ENCODE measurements around the gene SLC25A39.
A peak's percentile ranks its signal among the peaks of the same experiment; 100 is the strongest.

Gene SLC25A39

DNA sequence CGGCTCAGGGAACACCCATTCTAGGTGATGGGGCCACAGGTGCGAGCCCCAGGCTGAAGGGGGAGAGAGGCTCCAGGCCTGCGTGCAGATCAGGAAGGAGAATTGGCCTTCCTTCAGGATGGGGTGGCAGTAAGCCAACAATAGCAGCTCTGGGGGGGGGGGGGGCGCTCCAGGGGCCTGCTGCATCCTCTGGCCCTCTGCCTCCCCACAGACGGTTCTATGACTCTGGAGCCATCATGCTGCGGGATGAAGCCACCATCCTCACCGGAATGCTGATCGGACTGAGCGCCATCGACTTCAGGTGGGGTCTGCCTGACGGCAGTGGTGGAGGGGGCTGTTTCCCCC is 10.1 kb downstream of the SLC25A39 start:
- DNase-seq (ENCODE audit: low read depth, low spot score): no peak

DNA sequence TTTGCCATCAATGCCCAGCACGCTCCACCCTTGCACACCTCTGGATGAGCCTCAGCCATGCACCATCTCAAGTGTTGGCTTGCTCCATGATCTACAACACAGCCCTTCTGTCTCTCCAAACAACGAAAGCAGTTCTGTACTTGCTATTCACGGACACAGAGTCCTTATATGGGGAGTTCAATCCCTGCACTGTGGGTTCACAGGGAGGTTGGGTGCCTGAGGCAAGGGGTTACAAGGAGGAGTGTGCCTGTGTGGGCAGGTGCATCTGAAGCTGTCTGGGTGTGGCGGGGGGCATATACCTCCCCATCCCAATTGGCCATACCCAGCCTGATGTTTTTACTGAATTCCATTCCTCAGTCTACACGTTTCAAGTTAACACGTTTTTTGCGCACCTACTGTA is 10.6 kb downstream of the SLC25A39 start:
- no peak for DNase-seq (ENCODE audit: low read depth, low spot score)

DNA sequence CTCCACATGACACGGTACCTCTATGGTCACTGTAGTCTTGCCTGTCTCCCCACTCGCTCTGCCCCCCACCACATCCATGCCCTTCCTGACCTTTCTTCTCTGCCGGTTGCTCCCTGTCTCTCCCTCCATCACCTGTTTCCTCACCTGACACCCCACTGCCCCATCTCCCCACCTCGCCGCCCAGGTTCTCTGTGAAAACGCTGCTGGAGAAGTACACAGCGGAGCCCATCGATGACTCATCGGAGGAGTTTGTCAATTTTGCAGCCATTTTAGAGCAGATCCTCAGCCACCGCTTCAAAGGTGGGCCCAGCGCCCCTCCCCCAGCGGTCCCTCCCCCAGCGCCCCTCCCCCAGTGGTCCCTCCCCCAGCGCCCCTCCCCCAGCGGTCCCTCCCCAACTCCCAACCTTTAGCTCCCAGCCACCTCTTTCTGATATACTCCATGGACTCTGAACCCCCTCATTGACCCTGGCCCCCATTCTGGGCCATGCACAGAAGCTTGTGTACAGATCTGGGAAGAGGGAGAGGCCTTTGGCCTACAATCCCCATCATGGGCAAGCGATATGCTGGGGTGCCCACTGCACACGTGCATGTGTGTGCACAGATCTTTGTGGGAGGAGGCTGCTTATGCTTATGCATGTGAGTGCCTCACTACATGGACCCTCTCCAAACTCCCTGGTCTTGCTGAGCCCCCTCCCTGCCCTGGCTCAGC is 12.1 kb downstream of the SLC25A39 start:
- DNase-seq (ENCODE audit: low read depth, low spot score): no peak

DNA sequence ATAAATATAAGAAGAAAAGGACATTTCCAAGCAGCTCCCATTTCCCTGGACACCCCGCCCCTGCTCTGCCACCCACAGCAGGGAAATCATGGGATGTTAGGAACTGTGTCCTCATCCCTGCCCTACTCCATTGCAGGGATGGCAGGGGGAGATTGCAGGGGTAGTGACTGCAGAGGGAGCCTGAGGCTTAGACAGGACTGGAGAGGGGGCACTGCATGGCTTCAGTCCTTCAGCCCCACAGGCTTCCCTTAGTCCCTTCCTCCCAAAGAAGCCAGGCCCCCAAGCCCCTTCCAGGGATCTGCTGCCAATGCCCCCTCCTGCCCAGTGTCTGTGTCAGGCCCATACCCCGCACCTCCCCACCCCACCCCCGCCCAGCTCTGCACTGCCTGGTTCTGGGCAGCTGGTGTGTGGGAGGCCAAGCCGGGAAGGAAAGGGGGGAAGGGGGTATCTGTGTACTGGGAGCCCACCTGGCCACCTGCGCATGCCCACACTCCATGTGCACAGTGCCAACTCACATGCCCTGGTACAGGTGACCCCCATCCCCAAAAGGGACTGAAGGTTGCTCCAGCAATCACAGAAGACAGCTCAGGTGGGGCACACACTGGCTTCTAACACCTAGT is 13.0 kb downstream of the SLC25A39 start:
- no peak for DNase-seq (ENCODE audit: low read depth, low spot score)

DNA sequence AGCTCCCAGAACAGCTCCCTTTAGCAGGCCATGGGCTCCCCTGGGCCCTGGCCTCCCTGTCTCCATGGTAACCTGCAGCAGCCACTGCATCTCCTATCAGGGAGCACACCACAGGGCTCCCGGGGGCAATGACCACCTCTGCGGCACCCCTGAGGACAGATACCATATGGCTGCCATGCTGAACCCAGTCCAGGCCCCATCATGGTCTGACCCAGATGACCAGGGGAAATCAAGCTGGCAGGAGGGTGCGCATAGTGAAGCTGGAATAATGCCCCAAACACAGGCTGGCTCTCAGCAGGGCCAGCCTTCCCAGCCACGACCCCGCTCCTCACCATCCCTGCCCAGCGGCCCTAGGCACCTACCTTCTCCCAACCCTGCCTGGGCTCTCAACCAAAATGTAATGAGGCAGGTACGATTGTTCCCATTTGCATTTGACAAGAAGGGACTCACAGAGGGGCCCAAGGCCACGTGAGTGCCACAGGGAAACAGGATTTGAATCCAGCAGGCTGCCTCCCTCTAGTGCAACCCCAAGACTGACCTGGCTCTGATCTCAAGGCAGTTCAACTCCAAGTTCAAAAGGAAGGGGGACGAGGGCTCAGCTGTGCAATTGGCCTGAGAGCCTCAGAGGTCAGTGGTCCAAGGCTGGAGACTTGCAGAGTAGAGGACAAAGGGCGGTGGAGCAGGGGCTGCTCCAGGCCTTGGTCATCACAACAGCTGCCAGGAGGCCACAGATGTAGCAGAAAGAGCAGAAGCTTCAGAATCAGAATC is 13.8 kb downstream of the SLC25A39 start:
- no peak for DNase-seq (ENCODE audit: low read depth, low spot score)

DNA sequence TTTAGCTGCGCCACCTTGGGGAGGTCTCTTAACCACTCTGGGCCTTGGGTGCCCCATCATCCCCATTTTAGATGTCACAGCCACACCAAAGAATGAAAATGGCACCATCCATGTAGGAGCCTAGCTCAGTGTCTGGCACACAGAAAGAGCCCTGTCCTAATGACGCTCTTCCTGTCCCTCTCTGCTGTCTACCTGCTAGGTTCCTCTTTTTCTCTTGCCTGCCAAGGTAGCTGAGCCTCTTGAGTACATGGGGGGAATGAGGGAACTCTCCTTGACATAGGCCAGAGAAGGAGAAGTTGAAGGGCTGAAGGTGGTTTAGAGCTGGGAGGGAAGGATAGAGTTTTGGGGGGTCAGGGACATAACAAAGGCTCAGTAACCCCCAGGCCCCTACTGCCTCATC is 14.4 kb downstream of the SLC25A39 start:
- no peak for DNase-seq (ENCODE audit: low read depth, low spot score)

DNA sequence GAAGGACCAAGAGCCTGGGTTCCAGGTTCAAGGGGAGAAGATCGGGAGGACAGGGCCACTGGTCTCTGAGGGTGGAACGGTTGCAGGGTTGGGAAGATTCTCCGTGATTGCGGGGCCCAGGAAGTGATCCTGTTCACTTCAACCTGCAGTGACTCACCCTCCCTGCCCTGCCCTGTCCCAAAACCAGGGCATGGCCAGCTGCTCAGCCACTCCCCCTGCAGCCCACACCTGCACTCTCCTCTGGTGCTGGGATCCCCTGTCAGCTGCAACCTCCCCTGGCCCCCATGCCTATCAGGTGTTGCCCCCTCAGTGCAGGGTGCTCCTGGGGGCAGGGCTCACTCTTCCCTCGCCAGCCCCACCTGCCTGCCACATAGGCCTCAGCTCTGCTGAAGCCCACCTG is 15.2 kb downstream of the SLC25A39 start:
- no peak for DNase-seq (ENCODE audit: low read depth, low spot score)

DNA sequence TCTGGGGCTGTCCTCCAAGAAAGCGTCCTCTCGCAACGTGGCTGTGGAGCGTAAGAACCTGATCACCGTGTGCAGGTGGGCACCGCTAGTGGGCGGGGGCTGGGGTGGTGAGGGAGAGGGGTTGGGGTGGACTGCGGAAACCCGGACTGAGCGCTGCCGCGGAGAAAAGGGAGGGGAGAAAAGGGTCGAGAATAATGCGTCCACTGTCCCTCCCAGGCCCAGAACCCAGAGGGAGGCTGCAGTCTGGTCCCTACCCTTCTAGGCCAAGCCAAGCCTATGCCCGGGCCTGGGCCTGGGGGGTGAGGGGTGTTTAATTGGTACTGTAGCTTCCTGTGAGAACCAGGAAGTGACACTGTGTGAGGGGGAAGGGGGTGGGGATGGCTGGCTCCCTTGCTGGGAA is 15.8 kb downstream of the SLC25A39 start:
- DNase-seq (ENCODE audit: low read depth, low spot score): no peak

DNA sequence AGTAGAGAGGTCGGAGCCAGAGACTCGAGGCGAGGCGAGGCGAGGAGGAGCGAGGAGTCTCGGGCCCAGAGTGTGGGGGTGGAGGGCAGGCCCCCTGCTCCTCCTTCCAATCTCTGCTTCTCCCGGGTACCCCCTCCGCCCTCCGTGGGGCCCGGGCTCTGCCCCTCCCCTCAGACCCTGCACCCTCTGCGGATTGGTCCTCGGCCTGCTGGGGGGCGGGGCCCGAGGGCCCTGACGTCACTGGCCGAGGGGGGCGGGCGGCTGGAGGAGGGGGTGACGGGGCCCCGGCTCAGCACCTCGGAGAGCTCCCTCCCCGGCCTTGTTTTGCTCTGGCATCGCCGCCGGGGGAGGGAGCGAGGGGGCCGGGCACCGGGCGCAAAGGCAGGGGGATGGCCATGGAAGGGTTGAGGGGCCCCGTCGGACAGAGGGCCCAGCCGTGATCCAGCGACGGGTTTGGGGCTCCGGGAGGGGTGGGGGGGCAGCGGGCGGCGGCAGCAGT is 16.3 kb downstream of the SLC25A39 start, which contains the start of gene RUNDC3A:
Gene RUNDC3A, plus strand, starts transcription at position 282 of the 499 bp plus-strand sequence. CDS start 232 bp downstream, outside the sequence.
- DNase-seq (ENCODE audit: low read depth, low spot score): no peak

DNA sequence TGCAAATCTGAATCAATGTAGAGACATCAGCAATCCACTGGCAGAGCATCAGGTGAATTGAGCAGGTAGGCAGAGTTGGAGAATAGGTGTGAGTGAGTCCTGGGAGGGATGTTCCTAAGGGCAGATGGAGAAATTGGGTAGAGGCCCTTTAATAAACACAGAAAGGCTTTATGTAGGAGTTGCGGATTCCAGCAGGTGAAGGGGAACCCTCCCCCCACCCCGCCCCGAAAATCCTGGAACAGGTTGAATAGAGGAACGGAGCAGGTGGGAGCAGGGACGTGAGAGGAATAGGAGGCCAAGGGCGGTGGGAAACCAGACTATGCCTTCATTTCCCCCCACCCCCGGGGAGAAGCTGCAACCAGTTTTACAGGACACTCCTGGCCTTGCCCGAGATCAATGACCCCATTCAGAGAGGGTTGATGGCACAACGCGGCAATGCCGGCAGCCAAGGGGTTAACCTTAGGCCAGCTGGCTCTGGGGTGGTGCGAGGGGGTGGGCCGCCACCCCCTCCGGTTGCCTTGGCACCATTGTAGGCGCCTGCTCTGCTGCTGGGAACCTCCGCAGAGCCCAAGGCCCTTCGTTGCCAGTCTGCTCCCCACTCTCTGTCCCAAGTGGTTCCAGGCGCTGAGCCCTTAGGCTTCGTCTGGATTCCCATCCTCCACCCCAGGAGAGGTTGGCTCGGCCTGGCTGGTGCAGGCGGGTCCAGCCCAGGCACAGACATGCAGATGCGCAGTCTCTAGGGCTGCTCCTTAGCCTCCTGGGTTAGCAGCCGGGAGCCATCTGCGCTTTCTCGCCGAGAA is 17.0 kb downstream of the SLC25A39 start:
- no peak for DNase-seq (ENCODE audit: low read depth, low spot score)

DNA sequence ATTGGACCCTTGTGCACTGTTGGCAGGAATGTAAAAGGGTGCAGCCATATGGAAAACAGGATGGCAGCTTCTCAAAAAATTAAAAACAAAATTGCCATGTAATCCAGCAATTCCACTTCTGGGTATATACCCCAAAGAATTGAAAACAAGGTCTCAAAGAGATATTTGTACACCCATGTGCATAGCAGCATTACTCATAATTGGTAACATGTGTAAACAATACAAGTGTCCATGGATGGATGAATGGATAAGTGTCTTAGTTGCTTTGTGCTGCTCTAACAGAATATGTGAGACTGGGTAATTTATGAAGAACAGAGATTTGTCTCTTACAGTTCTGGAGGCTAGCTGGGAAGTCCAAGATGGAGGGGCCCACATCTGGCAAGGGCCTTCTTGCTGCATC is 20.0 kb downstream of the SLC25A39 start:
- DNase-seq (ENCODE audit: low read depth, low spot score): no peak

DNA sequence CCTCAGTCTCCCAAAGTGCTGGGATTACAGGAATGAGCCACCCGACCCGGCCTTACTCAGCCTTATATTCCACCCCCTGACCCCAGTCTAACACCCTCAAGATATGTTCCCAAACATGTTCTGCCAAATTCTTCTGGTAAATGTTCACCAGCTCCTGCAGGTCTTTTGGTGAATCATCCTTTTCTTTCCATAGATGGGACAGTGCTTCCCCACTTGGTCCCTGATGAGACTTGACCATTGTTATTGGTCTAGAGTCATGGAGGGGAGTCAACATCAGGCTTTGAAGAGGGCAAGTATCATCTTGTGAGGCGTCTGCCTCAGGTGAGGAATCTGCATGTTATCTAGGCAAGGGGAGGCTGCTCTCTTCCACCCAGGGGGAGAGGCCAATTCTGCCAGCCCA is 26.6 kb downstream of the SLC25A39 start:
- DNase-seq (ENCODE audit: low read depth, low spot score): no peak

DNA sequence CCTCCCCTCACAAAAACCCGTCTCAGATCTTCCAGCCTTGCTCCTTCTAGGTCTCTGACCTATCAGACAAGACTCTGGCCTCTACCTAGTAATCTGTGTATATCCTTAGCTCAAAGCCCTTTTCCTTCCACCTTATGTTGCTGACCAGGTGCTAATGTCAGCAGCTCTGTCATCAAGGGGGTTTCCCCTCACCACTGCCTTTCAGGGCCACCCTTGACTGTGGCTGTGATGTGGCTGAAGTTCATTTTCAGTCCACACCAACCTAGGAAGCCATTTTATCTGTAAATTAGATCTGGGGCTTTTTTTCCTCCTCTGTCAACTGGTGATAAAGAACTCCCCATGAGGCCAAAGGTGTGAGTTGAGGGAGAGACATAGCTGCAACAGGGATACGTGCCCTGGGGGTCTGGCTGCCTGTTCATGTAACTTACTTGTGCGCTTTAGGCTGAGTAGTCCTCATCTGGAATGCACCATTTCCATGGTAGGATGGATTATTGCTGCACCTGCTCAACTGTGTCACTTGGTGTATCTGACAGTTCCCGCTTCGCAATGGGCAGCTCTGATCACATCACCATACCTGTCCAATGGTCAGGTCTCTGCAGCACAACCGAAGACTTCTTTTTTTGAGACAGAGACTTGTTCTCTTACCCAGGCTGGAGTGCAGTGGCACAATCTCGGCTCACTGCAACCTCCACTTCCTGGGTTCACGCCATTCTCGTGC is 31.0 kb downstream of the SLC25A39 start:
- no peak for DNase-seq (ENCODE audit: low read depth, low spot score)

DNA sequence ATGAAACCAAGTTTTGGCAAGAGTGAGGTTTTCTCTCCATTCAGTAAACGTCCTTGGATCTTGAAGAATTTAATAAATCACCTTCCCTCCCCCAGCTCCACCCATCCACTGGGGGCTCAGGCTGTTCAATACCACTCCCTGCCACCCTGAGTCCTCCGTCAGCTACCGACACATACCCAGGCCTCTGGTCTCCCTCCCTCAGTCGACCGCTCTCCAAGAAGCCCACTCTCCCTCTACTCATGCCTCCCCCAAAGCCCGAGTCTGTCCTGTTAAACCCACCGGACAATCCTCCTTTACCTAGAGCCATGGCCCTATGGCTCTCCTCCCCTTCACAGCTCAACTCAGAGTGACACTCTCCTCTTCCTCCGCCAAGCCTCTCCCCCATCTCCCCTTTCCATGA is 37.0 kb downstream of the SLC25A39 start:
- no peak for DNase-seq (ENCODE audit: low read depth, low spot score)

DNA sequence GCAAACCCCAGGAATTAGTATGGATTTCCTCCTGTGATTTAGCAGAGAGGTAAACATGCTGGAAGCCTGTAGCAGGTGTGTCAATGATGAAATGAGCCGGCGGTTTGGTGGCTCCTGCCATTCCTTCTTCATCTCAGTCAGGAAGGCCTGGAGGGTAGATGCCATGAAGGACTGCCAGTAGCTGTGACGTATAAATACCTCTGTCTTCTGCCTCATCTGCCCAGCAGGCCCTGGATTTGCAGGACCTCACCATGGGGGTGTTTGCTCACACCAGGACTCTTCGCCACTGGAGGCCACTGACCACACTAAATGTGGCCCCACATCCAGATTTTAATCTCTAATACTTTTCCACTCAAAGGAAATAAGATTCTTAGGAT is 40.6 kb downstream of the SLC25A39 start:
- no peak for DNase-seq (ENCODE audit: low read depth, low spot score)

DNA sequence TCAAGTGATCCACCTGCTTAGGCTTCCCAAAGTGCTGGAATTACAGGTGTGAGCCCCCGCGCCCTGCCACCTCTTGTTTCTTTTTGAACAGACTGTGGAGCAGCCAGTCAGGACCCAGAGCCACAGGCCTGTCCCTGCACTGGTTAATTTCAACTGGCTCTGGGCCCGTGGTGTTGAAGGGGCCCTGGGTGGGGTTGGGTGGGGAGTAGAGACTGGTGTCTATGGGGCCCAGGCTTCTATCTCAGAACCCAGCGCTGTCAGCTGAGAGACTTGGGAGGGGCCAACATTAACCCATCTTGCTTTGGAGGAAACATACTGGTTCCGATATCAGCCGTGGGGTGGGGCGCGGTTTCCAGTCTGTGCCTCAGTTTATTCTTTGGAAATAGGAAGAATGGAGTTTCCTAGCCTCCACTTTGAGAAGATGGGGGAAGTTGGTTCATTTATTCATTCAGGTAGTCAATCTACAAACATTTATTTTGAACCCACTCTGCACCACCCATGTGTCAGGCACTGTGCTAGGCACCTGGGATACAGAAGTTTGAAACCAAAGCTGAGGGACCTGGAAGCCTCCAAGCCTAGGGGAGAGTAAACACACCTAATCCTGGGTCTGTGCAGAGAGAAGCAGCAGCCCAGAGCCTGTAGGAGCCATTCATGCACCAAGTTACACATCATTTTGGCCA is 41.1 kb downstream of the SLC25A39 start:
- no peak for DNase-seq (ENCODE audit: low read depth, low spot score)

DNA sequence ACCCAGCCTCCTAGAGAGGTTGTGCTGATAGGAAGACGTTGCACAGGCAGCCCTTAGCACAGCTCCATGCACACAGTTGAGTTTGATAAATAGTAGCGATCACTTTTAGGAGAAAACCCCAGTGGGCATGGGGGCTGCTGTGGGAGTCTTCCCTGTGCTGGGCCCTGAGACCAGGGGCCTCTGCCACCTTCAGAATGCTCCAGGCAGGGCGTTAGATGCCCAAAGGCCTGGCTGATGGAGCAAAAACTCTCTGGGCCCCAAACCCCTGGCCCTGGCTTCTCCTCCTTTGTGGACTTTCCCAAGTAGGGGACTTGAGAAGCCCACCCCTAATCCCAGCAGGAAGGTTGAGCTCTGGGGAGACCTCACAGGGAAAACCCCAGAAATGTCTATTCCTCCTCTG is 42.4 kb downstream of the SLC25A39 start:
- DNase-seq (ENCODE audit: low read depth, low spot score): no peak

DNA sequence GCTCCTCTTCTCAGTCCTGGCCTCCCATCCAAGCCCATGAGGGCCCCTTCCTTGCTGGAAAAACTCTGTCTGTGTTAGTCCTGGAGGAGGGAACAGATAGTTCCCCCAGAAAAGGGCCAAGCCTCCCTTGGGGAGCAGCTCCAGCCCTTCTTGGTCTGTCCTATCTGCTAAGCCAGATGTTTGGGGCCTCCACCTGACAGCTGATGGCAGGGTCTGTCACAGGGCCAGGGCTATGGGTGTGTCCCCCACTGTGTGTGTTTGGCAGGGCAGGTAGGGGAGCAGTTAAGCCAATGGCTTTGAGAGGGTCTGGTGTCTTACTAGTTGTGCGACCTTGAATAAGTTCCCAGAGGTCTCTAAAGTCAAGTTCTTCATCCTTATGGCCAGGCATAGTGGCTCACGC is 43.1 kb downstream of the SLC25A39 start:
- DNase-seq (ENCODE audit: low read depth, low spot score): no peak

DNA sequence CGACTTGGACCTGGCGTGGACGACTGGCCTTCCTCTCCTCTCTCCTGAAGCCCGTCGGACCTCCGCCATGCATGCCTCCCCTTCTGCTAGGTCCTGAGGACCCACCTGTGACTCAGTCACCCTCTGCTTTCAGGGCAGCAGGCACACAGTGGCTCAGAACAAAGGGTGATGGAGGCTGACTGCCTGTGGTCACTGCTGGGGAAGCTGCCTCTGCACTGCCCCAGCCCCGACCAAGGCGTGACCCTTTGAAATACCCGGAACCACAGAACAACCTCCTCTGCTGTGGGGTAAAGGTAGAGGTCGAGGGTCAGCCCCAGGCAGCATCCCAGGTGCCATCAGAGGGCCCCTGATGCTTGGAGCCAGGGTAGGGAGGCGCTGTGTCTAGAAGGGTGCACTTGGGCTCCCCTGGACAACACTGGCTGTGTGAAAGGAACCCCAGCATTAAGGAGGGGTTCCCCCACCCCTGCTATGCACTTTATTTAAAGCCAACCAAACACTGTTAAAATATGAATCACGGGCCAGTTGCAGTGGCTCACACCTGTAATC is 44.2 kb downstream of the SLC25A39 start:
- DNase-seq (ENCODE audit: low read depth, low spot score): no peak

DNA sequence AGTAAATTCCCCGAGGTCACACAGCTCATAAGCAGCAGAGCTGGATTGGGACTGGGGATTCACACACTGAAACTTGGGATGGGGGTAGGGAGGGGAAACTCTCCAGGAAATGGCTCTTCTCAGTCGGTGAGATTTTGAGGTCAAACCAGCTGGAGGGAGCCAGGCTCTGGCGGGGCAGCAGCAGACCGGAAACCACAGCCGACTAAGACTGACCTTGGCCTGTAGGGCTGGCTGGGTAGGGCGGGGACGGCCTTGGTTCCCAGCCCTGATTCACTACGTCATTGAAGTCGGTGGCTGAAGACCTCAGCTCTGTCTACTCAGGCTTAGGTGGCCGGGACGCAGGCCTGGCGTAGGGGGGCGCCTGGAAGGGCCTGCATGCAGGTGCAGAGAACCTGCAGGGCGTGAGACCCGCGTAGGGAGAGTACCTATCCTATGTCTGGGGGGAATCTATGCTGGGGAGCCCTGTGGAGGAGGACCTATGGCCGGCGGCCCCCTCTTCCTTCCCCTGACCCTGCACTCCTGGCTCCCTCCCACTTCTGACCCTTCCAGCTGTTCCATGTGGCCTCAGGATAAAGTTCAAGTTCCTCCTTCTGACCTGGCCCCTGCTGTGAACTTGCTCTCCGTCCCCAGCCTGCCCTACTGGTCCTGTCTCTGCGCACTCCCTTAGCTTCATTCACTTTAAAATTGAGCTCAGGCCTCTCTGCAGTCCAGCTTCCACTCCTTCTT is 44.8 kb downstream of the SLC25A39 start:
- DNase-seq (ENCODE audit: low read depth, low spot score): peak; percentile 38
